Measurements from ENCODE around the gene DNMT3B.

- no peak for TF ChIP-seq CTCF (IDR thresholded peaks at IDR 0.05; ENCODE audit: low read length)
- no peak for TF ChIP-seq EZH2 (IDR thresholded peaks at IDR 0.05; ENCODE audit: borderline replicate concordance, low read length)
These were observed 28.5 kb downstream of the DNMT3B start for GRCh38 chr20:32790751-32791057.

All from OCI-LY1 (cell line).